K562 (cell line): ENCODE results near the gene ZNRD2. TPM values are rescaled to one million over a fixed set of nuclear protein-coding genes. Genes with fewer than 3 reads are reported as not detected.
A peak's percentile ranks its signal among the peaks of the same experiment; 100 is the strongest.

ENCODE experiments used
- FOXK1 ChIP-seq: sonication (generic); formaldehyde crosslinking; IDR thresholded peaks from 2 replicates; pipeline ENCODE4 v1.8.0; 2022; ENCODE audit warnings: missing genetic modification reagents, mild to moderate bottlenecking, borderline replicate concordance
- KAT7 ChIP-seq: sonication (generic); formaldehyde crosslinking; IDR thresholded peaks from 2 replicates; pipeline ENCODE4 v1.8.0; 2022; ENCODE audit warnings: missing genetic modification reagents, mild to moderate bottlenecking, borderline replicate concordance
- ZKSCAN1 ChIP-seq: fragments of 150-350 bp; IDR thresholded peaks from 2 replicates; pipeline ENCODE4 v1.6.1; 2016; ENCODE audit warnings: low read depth, low read length
- polyA plus RNA-seq, 8 experiments: library from polyadenylated mRNA; depleted of rRNA in 4 of 8; stranded (reverse) in 5 of 8; unstranded in 3 of 8; fragments of >200 nt; fragmentation: Nextera tagmentation in 2 of 8; fragmentation: Illumina TruSeq in 1 of 8; extraction: Ambion mirVana in 2 of 8; extraction: Trizol in 1 of 8; gene quantifications; 2 replicates each; pipeline versions ENCODE4 v1.2.1 to v1.2.3, GENCODE V29; 2011 to 2014; ENCODE audit warnings: inconsistent platforms in 1 of 8, missing spikeins in 1 of 8
- total RNA-seq, 7 experiments: library from RNA; depleted of rRNA in 6 of 7; stranded (reverse); fragments of >200 nt in 6 of 7; fragmentation: Illumina TruSeq in 2 of 7; extraction: Trizol in 2 of 7; gene quantifications; 2 replicates each; pipeline versions ENCODE4 v1.2.1 to v1.2.3, GENCODE V29; 2011 to 2021; ENCODE audit warnings: low replicate concordance in 1 of 7
- TF ChIP-seq, protein P1 (sequence below): sonication (generic); formaldehyde crosslinking; IDR thresholded peaks from 2 replicates; pipeline ENCODE4 v1.8.0; 2022; ENCODE audit warnings: mild to moderate bottlenecking, missing genetic modification reagents, borderline replicate concordance
- TF ChIP-seq, protein P2 (sequence below): fragments of 450-650 bp; IDR thresholded peaks from 2 replicates; pipeline ENCODE4 v1.6.1; 2016; ENCODE audit warnings: low read depth, mild to moderate bottlenecking, moderate library complexity
- TF ChIP-seq, protein P3 (sequence below): sonication (generic); formaldehyde crosslinking; IDR thresholded peaks from 2 replicates; pipeline ENCODE4 v1.8.0; 2022; ENCODE audit warnings: mild to moderate bottlenecking, missing genetic modification reagents

Gene ZNRD2
- total and polyA plus RNA-seq, 9 of the 15 experiments (the other 6 are each of a cell fraction or from before 2014, with no cell fraction given): 13.4 to 129 (median 60.4) TPM

DNA sequence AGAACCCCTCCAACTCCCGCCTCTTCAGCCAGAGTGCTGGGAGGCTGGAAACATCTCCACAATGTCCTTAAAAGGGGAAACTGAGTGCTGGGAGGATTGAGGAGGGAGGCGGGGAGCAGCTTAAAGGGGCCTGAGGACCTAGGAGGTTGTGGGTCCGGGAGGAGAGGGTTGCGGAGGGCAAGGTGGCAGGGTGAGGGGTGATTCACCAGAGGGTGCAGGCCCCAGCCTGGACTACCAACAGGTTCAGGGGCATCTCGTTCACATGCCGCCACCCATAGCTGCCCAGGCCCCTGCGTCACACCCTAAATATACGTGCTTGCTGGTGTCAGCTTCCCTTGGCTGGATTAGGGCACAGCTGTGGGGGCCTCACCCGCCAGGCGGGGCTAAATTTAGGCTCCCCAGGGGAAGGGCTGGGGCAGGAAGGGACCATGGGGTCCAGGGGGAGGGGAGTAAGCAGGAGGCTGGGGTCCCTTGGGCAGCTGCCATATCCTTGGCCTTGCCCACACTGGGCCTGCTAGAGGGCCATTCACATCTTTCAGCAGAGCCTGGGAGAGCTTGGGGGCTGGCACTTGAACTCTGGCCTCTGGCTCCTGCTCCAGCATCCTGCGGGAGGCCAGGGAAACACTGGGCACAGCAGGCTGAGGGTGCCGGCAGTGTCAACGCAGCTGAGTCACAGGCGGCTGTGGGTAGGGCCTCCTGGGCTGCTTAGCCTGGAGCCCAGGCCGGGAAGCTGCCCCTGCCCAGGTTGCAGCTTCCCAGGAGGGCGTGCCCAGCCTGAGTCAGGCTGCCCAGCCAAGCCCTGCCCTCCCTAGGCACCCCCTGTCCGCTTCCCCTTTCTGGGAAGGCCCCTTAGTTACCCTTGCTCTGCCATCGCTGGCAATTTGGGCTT, 6.8 kb downstream of the ZNRD2 start (continued):
- TF ChIP-seq, protein P1, sequence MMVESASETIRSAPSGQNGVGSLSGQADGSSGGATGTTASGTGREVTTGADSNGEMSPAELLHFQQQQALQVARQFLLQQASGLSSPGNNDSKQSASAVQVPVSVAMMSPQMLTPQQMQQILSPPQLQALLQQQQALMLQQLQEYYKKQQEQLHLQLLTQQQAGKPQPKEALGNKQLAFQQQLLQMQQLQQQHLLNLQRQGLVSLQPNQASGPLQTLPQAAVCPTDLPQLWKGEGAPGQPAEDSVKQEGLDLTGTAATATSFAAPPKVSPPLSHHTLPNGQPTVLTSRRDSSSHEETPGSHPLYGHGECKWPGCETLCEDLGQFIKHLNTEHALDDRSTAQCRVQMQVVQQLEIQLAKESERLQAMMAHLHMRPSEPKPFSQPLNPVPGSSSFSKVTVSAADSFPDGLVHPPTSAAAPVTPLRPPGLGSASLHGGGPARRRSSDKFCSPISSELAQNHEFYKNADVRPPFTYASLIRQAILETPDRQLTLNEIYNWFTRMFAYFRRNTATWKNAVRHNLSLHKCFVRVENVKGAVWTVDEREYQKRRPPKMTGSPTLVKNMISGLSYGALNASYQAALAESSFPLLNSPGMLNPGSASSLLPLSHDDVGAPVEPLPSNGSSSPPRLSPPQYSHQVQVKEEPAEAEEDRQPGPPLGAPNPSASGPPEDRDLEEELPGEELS: 0 out of 2 replicates have a peak, but pooled peaks have one; percentile 10
- TF ChIP-seq ZKSCAN1 (no peak), FOXK1 (CRISPR knock-in tag) (0 out of 2 replicates have a peak, but pooled peaks have one; percentile 40), KAT7 (no peak)
- TF ChIP-seq, protein P2, sequence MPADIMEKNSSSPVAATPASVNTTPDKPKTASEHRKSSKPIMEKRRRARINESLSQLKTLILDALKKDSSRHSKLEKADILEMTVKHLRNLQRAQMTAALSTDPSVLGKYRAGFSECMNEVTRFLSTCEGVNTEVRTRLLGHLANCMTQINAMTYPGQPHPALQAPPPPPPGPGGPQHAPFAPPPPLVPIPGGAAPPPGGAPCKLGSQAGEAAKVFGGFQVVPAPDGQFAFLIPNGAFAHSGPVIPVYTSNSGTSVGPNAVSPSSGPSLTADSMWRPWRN: no peak
- TF ChIP-seq, protein P3, sequence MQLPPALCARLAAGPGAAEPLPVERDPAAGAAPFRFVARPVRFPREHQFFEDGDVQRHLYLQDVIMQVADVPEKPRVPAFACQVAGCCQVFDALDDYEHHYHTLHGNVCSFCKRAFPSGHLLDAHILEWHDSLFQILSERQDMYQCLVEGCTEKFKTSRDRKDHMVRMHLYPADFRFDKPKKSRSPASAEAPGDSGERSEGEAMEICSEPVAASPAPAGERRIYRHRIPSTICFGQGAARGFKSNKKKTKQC (CRISPR knock-in tag): no peak; the same call in 1 of the 2 replicates
